ENCODE data around the gene DCDC2.

- TF ChIP-seq, protein P1, sequence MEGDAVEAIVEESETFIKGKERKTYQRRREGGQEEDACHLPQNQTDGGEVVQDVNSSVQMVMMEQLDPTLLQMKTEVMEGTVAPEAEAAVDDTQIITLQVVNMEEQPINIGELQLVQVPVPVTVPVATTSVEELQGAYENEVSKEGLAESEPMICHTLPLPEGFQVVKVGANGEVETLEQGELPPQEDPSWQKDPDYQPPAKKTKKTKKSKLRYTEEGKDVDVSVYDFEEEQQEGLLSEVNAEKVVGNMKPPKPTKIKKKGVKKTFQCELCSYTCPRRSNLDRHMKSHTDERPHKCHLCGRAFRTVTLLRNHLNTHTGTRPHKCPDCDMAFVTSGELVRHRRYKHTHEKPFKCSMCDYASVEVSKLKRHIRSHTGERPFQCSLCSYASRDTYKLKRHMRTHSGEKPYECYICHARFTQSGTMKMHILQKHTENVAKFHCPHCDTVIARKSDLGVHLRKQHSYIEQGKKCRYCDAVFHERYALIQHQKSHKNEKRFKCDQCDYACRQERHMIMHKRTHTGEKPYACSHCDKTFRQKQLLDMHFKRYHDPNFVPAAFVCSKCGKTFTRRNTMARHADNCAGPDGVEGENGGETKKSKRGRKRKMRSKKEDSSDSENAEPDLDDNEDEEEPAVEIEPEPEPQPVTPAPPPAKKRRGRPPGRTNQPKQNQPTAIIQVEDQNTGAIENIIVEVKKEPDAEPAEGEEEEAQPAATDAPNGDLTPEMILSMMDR (IDR thresholded peaks at IDR 0.05; ENCODE audit: extremely low read depth in 1 of 2, insufficient read depth in 1 of 2, low read depth in 1 of 2, low read length in 2 of 2), result no peak
- TF ChIP-seq POLR2A (IDR thresholded peaks at IDR 0.05; ENCODE audit: low read depth, low read length) (no peak), POLR2AphosphoS5 (IDR thresholded peaks at IDR 0.05; ENCODE audit: insufficient read depth, low read depth, low read length) (no peak), EZH2 (IDR thresholded peaks at IDR 0.05; ENCODE audit: borderline replicate concordance, low read depth, low read length, severe bottlenecking) (no peak), MAX (IDR thresholded peaks at IDR 0.05; ENCODE audit: insufficient read depth, insufficient read length) (no peak), FOS (IDR thresholded peaks at IDR 0.05; ENCODE audit: borderline replicate concordance, insufficient read depth, low read length) (no peak), JUN (IDR thresholded peaks at IDR 0.05; ENCODE audit: borderline replicate concordance, insufficient read depth, insufficient read length, low read depth) (no peak)
These were observed 19.0 kb upstream of the DCDC2 start for GRCh38 chr6:24376871-24377270.
